GM18507 (cell line): ENCODE results near the gene ECHDC3.

Experiments
- DNase-seq: peaks from one replicate; pipeline ENCODE4 v3.0.0; 2011; ENCODE audit warnings: low read depth; ENCODE audit not compliant: insufficient read length; ENCODE audit errors: extremely low spot score
- FAIRE-seq: peaks from 2 replicates; lab custom pipeline; 2011; peaks lifted over from hg19 to GRCh38; lab: Jason Lieb, UNC

ECHDC3 gene

DNA sequence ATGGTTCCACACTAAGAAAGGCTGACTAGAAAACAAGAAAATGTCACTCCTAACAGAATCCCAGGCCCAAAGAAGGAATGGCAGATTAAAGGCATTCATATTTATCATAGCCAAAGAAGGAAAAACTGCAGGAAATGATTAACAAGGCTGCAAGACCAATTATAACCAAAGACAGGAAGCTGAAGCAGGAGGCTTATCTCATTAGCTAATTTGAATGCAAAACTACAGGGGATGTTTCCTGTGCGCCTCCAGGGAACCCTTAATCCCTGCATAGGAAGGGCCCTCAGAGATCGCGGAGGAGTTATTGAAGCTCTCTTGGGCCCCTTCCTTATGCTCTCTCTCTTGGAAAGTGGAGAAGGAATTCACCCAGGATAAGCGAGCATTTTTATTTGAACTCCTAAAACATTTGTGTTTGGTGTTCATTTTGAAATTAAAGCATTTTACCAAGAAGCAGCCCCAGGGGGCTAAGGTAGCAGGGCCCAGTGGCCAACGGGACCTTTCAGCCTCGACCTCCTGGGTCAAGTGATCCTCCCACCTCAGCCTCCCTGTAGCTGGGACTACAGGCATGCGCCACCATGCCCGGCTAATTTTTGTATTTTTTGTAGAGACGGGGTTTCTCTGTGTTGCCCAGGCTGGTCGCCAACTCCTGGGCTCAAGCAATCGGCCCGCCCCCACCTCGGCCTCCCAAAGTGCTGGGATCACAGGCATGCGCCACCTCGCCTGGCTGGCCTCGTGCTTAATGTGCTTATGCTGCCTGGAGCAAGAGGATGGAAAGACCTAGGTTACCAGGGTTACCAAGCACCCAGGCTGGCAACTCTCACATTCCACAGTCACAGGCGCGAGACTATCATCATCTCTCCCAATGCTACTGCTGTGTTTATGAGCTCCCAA, 56.9 kb downstream of the ECHDC3 start:
- DNase-seq: no peak
- FAIRE-seq: no peak

- FAIRE-seq (no peak), DNase-seq (no peak)
These were observed 57.5 kb downstream of the ECHDC3 start for GRCh38 chr10:11799736-11800080.

DNA sequence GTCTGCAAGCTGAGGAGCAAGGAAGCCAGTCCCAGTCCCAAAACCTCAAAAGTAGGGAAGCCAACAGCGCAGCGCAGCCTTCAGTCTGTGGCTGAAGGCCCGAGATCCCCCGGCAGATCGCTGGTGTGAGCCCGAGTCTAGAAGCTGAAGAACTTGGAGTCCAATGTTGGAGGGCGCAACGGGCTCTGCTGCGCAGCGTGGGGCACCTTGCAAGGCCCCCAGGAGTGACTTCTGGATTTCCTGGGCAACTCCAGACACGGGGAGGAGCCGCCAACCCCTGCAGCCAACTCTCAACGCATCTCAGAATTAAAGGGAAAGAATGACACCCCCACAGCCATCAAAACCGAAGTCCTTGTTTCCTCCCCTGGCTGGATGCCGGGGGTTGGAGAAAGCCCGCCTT, 62.2 kb downstream of the ECHDC3 start:
- no peak for FAIRE-seq
- no peak for DNase-seq

GRCh38 chr10:11805792-11806191, 63.6 kb downstream of the ECHDC3 start:
- DNase-seq (no peak), FAIRE-seq (no peak)

- no peak for DNase-seq
- no peak for FAIRE-seq
These were observed 64.5 kb downstream of the ECHDC3 start for GRCh38 chr10:11806706-11807105.

DNA sequence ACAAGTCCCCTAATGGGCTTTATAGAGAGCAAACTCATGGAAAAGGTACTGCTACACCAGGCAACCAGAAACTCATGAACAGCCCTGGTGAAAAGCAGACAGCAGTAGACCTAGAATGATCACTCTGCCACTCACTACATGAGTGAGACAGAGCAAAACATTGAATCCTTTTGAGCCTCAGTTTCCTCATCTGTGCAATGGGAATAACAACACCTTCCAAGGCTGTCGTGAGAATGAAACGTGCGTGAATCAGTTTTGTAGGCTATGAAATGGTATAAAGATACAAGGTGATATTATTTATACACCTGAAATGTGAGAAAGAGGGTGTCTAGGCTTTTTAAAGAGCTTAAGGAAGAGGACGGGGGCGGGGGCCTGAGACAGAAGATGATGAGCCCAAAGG, 66.6 kb downstream of the ECHDC3 start:
- FAIRE-seq: no peak

DNA sequence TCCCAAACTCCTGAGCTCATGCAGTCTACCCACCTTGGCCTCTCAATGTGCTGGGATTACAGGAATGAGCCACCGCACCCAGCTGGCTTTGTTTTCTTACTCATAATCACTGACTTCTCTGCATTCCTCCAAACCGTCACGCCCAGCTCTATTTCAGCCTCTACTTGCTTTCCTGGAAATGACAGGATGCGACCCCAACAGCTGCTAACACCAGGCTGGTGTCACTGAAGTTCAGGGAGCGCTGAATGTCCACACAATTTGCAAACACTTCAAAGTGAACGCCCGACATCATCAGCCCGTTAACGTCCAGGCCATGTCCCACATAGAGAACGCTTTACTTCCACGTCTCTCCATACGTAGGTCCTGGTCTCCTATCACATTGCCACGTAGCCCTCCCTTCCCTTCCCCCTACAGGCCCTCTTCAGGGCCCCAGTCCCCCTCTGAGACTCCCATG, 68.2 kb downstream of the ECHDC3 start:
- DNase-seq (no peak), FAIRE-seq (no peak)

More for the DNA sequence above, 66.6 kb downstream of the ECHDC3 start:
- DNase-seq: no peak

- no peak for DNase-seq
- no peak for FAIRE-seq
These were observed 68.8 kb downstream of the ECHDC3 start for GRCh38 chr10:11810973-11811372.

DNA sequence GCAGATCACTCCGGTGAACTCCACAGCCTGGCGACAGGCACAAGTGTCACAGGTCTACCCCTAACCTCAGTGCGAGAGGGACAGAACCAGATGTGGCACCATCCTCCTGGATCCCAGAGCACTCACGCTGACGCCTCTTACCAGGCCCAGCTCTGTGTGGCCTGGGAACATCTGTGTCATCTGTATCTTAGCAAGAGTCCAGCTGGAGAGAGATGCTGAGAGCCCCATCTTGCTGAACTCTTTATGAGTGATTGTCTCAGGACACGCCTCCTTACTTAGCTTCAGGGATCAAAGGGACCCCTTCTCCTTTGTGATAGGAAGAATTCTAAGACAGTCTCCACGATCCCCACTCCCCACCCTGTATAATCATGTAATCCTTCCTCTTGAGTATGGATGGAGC, 71.0 kb downstream of the ECHDC3 start:
- FAIRE-seq (no peak), DNase-seq (no peak)
